GM12878 (cell line): ENCODE measurements around the gene GSG1. TPM values are rescaled to one million over a fixed set of nuclear protein-coding genes. Genes with fewer than 3 reads are reported as not detected.

ENCODE experiments used
- ATAC-seq: fragments of 200-7000 bp; cut with Tn5 transposase; 3 replicates; pipeline ENCODE4 v1.9.1; 2020; ENCODE audit warnings: mild to moderate bottlenecking, moderate library complexity
- BruUV-seq: library from RNA; stranded (reverse); fragments of 400-500 nt; replicated peaks from 2 replicates; lab custom pipeline; 2021; lab: Mats Ljungman, UMichigan
- CTCF ChIA-PET: fragments of 300-600 bp; sonication (Branson Sonifier 250); formaldehyde crosslinking; extraction: SDS; loops from one replicate; lab custom pipeline; 2021; ENCODE audit warnings: inconsistent platforms; lab: Yijun Ruan, JAX
- POLR2A ChIA-PET: fragments of 350-600 bp; formaldehyde crosslinking; extraction: SDS; loops from one replicate; lab custom pipeline; 2021; ENCODE audit warnings: inconsistent platforms; lab: Charles Lee
- RAD21 ChIA-PET: fragments of 300-600 bp; sonication (Branson Sonifier 250); formaldehyde crosslinking; loops from one replicate; lab custom pipeline; 2023; ENCODE audit warnings: antibody characterized with exemption; ENCODE audit not compliant: unreplicated experiment; lab: Charles Lee
- SMC1A ChIA-PET: fragments of 300-600 bp; sonication (Branson Sonifier 250); formaldehyde crosslinking; loops from one replicate; lab custom pipeline; 2023; ENCODE audit not compliant: unreplicated experiment, uncharacterized antibody; lab: Charles Lee
- DNase-seq: peaks from one replicate; pipeline ENCODE4 v3.0.0-alpha.2; 2011; ENCODE audit warnings: low read depth, low spot score
- FAIRE-seq: peaks from 3 replicates; lab custom pipeline; 2011; peaks lifted over from hg19 to GRCh38; lab: Jason Lieb, UNC
- H2AFZ ChIP-seq: 2 replicates; pipeline ENCODE4 v1.6.0; 2011; ENCODE audit warnings: low read depth, low read length, control low read depth; ENCODE audit not compliant: control insufficient read depth
- H3K27ac ChIP-seq: 2 replicates; pipeline ENCODE4 v1.5.1; 2011; ENCODE audit warnings: control low read depth; ENCODE audit not compliant: control insufficient read depth, insufficient read depth
- H3K27me3 ChIP-seq, 2 experiments: replicated peaks in 1 of 2; 2 replicates each; pipeline versions ENCODE4 v1.6.0 to v1.6.1; 2011; ENCODE audit warnings: low read length in 1 of 2; ENCODE audit not compliant: control insufficient read depth in 2 of 2, insufficient read depth in 2 of 2
- H3K36me3 ChIP-seq, 2 experiments: 2 replicates each; pipeline ENCODE4 v1.5.1; 2011; ENCODE audit warnings: low read length in 1 of 2; ENCODE audit not compliant: control insufficient read depth in 2 of 2, insufficient read depth in 2 of 2
- H3K4me1 ChIP-seq: 2 replicates; pipeline ENCODE4 v1.6.1; 2011; ENCODE audit warnings: mild to moderate bottlenecking, low read length, moderate library complexity, mixed read lengths; ENCODE audit not compliant: control insufficient read depth, insufficient read depth
- H3K4me2 ChIP-seq: 2 replicates; pipeline ENCODE4 v1.6.0; 2011; ENCODE audit warnings: control low read depth; ENCODE audit not compliant: control insufficient read depth, insufficient read depth
- H3K4me3 ChIP-seq: fragments of 200-600 bp; sonication (generic); 2 replicates; pipeline ENCODE4 v1.5.1; 2016
- H3K79me2 ChIP-seq: 2 replicates; pipeline ENCODE4 v1.6.0; 2011; ENCODE audit warnings: low read length; ENCODE audit not compliant: control insufficient read depth, insufficient read depth
- H3K9ac ChIP-seq: 2 replicates; pipeline ENCODE4 v1.8.0; 2011; ENCODE audit warnings: low read length, control low read depth, mixed read lengths; ENCODE audit not compliant: control insufficient read depth, insufficient read depth
- H3K9me3 ChIP-seq: replicated peaks from 3 replicates; pipeline ENCODE4 v1.5.1; 2011; ENCODE audit warnings: mild to moderate bottlenecking, low read length; ENCODE audit not compliant: control insufficient read depth, insufficient read depth
- H4K20me1 ChIP-seq: 2 replicates; pipeline ENCODE4 v1.6.0; 2011; ENCODE audit not compliant: control insufficient read depth, insufficient read depth
- EP300 ChIP-seq, 2 experiments: fragments of 150-350 bp in 1 of 2; IDR thresholded peaks; 2 replicates each; pipeline ENCODE4 v1.6.1; 2011 to 2012; ENCODE audit warnings: low read depth in 2 of 2, low read length in 2 of 2, borderline replicate concordance in 1 of 2, improper control_type of control experiment in 1 of 2, inconsistent platforms in 1 of 2; ENCODE audit not compliant: control insufficient read depth in 1 of 2
- KLF5 ChIP-seq: fragments of 450-650 bp; IDR thresholded peaks from 2 replicates; pipeline ENCODE4 v1.6.1; 2014; ENCODE audit warnings: mild to moderate bottlenecking; ENCODE audit not compliant: partially characterized antibody
- NFIC ChIP-seq: IDR thresholded peaks from 2 replicates; pipeline ENCODE4 v1.6.1; 2012; ENCODE audit warnings: low read depth, mild to moderate bottlenecking, inconsistent platforms, low read length, moderate library complexity
- NR2C1 ChIP-seq: fragments of 450-650 bp; IDR thresholded peaks from 2 replicates; pipeline ENCODE4 v1.6.1; 2017; ENCODE audit warnings: antibody characterized with exemption, mild to moderate bottlenecking, moderate library complexity
- POU2F2 ChIP-seq: IDR thresholded peaks from 3 replicates; pipeline ENCODE4 v1.6.1; 2011; ENCODE audit warnings: low read depth, mild to moderate bottlenecking, low read length, borderline replicate concordance
- SPI1 ChIP-seq: IDR thresholded peaks from 2 replicates; pipeline ENCODE4 v1.6.1; 2011; ENCODE audit warnings: low read depth, mild to moderate bottlenecking, low read length, moderate library complexity, borderline replicate concordance; ENCODE audit not compliant: insufficient read depth
- SREBF1 ChIP-seq: IDR thresholded peaks from 2 replicates; pipeline ENCODE4 v1.6.1; 2012; ENCODE audit warnings: mild to moderate bottlenecking, low read length
- YBX1 ChIP-seq: fragments of 450-650 bp; IDR thresholded peaks from 2 replicates; pipeline ENCODE4 v1.6.1; 2016; ENCODE audit warnings: antibody characterized with exemption
- YY1 ChIP-seq: IDR thresholded peaks from 2 replicates; pipeline ENCODE4 v1.6.1; 2011; ENCODE audit warnings: low read depth, mild to moderate bottlenecking, low read length
- WGBS: methylation state at CpG from one replicate; pipeline ENCODE4 v1.1.6; 2016; ENCODE audit warnings: low lambda C conversion rate; ENCODE audit not compliant: insufficient replicate concordance, insufficient coverage; ENCODE audit errors: missing lambda C conversion rate; 5-methylcytosine and 5-hydroxymethylcytosine counted together
- in situ Hi-C: fragments of 300-500 bp; cut with MboI; formaldehyde crosslinking; loops from 9 replicates; pipeline ENCODE4 v1.14.3; 2018; ENCODE audit warnings: mixed read lengths
- intact Hi-C: fragments of 100-400 bp; cut with micrococcal nuclease; formaldehyde crosslinking; loops from one replicate; pipeline ENCODE4 v1.14.2; 2022; ENCODE audit not compliant: unreplicated experiment
- polyA plus RNA-seq, 11 experiments: library from polyadenylated mRNA; depleted of rRNA in 4 of 11; unstranded in 6 of 11; stranded (reverse) in 5 of 11; fragments of >200 nt; fragmentation: Nextera tagmentation in 4 of 11; fragmentation: Illumina TruSeq in 1 of 11; extraction: Ambion mirVana in 4 of 11; extraction: Trizol in 1 of 11; gene quantifications; 1 replicate in 1 of 11; 2 replicates in 10 of 11; pipeline versions ENCODE4 v1.2.1 to v1.2.3, GENCODE V29; 2011 to 2016; ENCODE audit warnings: inconsistent platforms in 2 of 11, missing spikeins in 2 of 11, low read depth in 1 of 11
- total RNA-seq, 4 experiments: library from RNA; depleted of rRNA in 3 of 4; stranded (reverse); fragments of >200 nt in 3 of 4; fragmentation: Illumina TruSeq in 1 of 4; extraction: Trizol in 1 of 4; gene quantifications; 2 replicates each; pipeline versions ENCODE4 v1.2.1 to v1.2.3, GENCODE V29; 2013 to 2021
- TF ChIP-seq, protein P1 (sequence below): fragments of 450-650 bp; formaldehyde crosslinking; IDR thresholded peaks from 2 replicates; pipeline ENCODE4 v1.5.0; 2022; ENCODE audit warnings: mild to moderate bottlenecking, missing genetic modification characterization
- TF ChIP-seq, protein P2 (sequence below): IDR thresholded peaks from 2 replicates; pipeline ENCODE4 v1.6.1; 2011; ENCODE audit warnings: borderline replicate concordance, low read depth, mild to moderate bottlenecking, moderate library complexity, mixed read lengths, low read length; ENCODE audit not compliant: insufficient read depth; ENCODE audit errors: extremely low read length

Gene GSG1
- total and polyA plus RNA-seq, 10 of the 15 experiments (the other 5 are each of a cell fraction or from before 2014, with no cell fraction given), result not detected

DNA sequence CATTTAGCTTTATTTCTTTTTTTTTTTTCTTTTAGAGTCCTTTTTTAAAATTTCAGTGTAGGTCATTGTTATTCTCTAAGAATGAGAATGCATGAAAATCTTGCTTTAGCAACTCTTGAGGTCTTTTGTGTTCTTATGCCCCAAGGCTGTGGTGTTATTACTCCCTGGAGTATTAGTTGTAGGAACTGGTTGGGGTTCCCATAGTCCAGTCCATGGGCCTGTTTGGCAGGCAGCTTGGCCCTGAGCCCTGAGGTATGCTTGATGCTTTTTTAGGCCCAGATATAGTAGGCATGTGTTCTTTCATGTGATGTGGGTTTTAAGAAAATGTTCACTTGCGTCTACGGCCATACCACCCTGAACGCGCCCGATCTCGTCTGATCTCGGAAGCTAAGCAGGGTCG is 57.7 kb downstream of the GSG1 start:
- BruUV-seq, result no TSS peak
- in situ Hi-C loops, result no loop called here
- 87% methylated on average over 8 of the region's 8 CpGs for WGBS

More for the DNA sequence above, 57.7 kb downstream of the GSG1 start:
- Histone ChIP-seq H3K4me2 (no peak overlapping the region), H3K27me3 (peaks cover 0 to 8% of the 10 kb centered on the region in 2 experiments; a peak in 2 of 4 replicates), H4K20me1 (no peaks in the 10 kb centered on the region), H3K4me3 (no peak overlapping the region), H3K9ac (no peak overlapping the region), H3K36me3 (no peaks in the 10 kb centered on the region), H2AFZ (no peak overlapping the region), H3K4me1 (no peaks in the 10 kb centered on the region), H3K27ac (no peak overlapping the region), H3K79me2 (no peaks in the 10 kb centered on the region), H3K9me3 (no peaks in the 10 kb centered on the region)
- intact Hi-C loops, result no loop called here
- ChIA-PET SMC1A (no interaction called here), POLR2A (no interaction called here), CTCF (interaction anchor here (0.6 to 1.7 kb wide), 3 partner anchors 11 to 1154 kb away, joined by 3 to 5 read pairs (median 5); no protein-coding TSS in a partner anchor), RAD21 (no interaction called here)
- FAIRE-seq, result no peak
- no peak for DNase-seq
- TF ChIP-seq NR2C1, result no peak
- TF ChIP-seq YBX1, result no peak
- no peak for TF ChIP-seq POU2F2
- TF ChIP-seq KLF5, result no peak
- TF ChIP-seq NFIC, result no peak
- TF ChIP-seq SPI1, result no peak
- no peak for TF ChIP-seq EP300 (IDR thresholded peaks at IDR 0.05; ENCODE audit: borderline replicate concordance in 1 of 2, control insufficient read depth in 1 of 2, low read depth in 2 of 2, low read length in 2 of 2)
- TF ChIP-seq, protein P1, sequence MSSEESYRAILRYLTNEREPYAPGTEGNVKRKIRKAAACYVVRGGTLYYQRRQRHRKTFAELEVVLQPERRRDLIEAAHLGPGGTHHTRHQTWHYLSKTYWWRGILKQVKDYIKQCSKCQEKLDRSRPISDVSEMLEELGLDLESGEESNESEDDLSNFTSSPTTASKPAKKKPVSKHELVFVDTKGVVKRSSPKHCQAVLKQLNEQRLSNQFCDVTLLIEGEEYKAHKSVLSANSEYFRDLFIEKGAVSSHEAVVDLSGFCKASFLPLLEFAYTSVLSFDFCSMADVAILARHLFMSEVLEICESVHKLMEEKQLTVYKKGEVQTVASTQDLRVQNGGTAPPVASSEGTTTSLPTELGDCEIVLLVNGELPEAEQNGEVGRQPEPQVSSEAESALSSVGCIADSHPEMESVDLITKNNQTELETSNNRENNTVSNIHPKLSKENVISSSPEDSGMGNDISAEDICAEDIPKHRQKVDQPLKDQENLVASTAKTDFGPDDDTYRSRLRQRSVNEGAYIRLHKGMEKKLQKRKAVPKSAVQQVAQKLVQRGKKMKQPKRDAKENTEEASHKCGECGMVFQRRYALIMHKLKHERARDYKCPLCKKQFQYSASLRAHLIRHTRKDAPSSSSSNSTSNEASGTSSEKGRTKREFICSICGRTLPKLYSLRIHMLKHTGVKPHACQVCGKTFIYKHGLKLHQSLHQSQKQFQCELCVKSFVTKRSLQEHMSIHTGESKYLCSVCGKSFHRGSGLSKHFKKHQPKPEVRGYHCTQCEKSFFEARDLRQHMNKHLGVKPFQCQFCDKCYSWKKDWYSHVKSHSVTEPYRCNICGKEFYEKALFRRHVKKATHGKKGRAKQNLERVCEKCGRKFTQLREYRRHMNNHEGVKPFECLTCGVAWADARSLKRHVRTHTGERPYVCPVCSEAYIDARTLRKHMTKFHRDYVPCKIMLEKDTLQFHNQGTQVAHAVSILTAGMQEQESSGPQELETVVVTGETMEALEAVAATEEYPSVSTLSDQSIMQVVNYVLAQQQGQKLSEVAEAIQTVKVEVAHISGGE (CRISPR knock-in tag), result no peak
- no peak for TF ChIP-seq YY1
- no peak for TF ChIP-seq SREBF1
- TF ChIP-seq, protein P2, sequence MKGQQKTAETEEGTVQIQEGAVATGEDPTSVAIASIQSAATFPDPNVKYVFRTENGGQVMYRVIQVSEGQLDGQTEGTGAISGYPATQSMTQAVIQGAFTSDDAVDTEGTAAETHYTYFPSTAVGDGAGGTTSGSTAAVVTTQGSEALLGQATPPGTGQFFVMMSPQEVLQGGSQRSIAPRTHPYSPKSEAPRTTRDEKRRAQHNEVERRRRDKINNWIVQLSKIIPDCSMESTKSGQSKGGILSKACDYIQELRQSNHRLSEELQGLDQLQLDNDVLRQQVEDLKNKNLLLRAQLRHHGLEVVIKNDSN, result no peak
- no peak for ATAC-seq
